Measurements from ENCODE around the gene ESRP2. TPM values are rescaled to one million over a fixed set of nuclear protein-coding genes. Genes with fewer than 3 reads are reported as not detected.

Gene ESRP2
- total and polyA plus RNA-seq, 9 of the 15 experiments (the other 6 are each of a cell fraction or from before 2014, with no cell fraction given), result 0.05 to 0.15 (median 0.07) TPM; not detected in 6

- TF ChIP-seq BCLAF1 (IDR thresholded peaks at IDR 0.05; ENCODE audit: borderline replicate concordance in 1 of 2, control insufficient read depth in 1 of 2, low read depth in 2 of 2, low read length in 1 of 2), result no peak
- no peak for TF ChIP-seq MTA1 (IDR thresholded peaks at IDR 0.05; ENCODE audit: borderline replicate concordance)
Measured at GRCh38 chr16:68244903-68245853, 9.3 kb upstream of the ESRP2 start, which contains the start of gene PLA2G15 (continued).

DNA sequence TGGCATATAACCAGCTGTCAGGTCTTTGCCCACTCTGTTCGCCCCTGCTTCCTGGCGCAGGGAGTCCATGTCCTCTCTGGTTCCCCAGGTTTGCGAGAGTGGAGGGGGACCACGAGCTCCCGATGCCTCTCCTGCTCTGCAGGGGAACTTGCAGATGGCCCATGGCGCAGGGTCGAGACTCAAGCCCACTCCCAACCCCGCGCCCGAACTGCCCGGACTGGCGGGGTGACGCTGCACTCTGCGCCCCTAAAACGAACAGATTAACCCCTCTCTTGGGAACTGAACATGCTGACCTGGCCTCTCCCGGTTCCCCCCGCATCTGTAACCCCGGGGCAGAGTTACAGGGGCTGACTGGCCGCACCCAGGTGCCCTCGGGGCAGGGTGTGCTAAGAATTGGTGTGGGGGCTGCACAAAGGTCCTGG, 8.6 kb upstream of the ESRP2 start:
- POLR2A ChIA-PET, result interaction anchor here (1.0 kb wide), 1 partner anchor 21 kb away, joined by 4 read pairs; no protein-coding TSS in a partner anchor
- Histone ChIP-seq H3K79me2 (ENCODE audit: control insufficient read depth, insufficient read depth, low read length) (peaks cover 5% of the 10 kb centered on the region; the same call in 2 of the 3 replicates), H3K4me3 (peak overlapping the region; percentile 88), H3K27ac (ENCODE audit: extremely low read depth, low read depth, low read length) (peak overlapping the region; percentile 4; the same call in 2 of the 3 replicates), H3K9me3 (replicated peaks; ENCODE audit: control insufficient read depth, insufficient read depth, low read depth, low read length) (no peaks in the 10 kb centered on the region), H3K36me3 (ENCODE audit: control insufficient read depth, insufficient read depth, low read length) (no peaks in the 10 kb centered on the region), H4K20me1 (replicated peaks; ENCODE audit: control insufficient read depth, insufficient read depth, low read length) (peaks cover 6% of the 10 kb centered on the region; the same call in 1 of the 2 replicates), H3K9me1 (ENCODE audit: control insufficient read depth, insufficient read depth, low read length) (peaks cover 8% of the 10 kb centered on the region), H3K27me3 (ENCODE audit: control insufficient read depth in 2 of 2, insufficient read depth in 2 of 2, low read length in 2 of 2) (no peaks in the 10 kb centered on the region), H3K9ac (ENCODE audit: insufficient read depth in 1 of 2, low read depth in 2 of 2, low read length in 2 of 2) (peak overlapping the region; percentile 68 to 89), H2AFZ (ENCODE audit: low read depth, low read length) (peak overlapping the region; percentile 95), H3K4me1 (replicated peaks in 1 of 2; ENCODE audit: control insufficient read depth in 2 of 2, insufficient read depth in 2 of 2, low read length in 2 of 2) (peaks cover 26 to 35% of the 10 kb centered on the region in 2 experiments), H3K4me2 (ENCODE audit: insufficient read depth, low read length) (peak overlapping the region; percentile 91)
- CTCF ChIA-PET (ENCODE audit: low intra/inter-chr PET ratio), result interaction anchor here (0.6 kb wide), 1 partner anchor 428 kb away, joined by 3 read pairs; no protein-coding TSS in a partner anchor
- 12% methylated on average over 17 of the region's 20 CpGs for WGBS (ENCODE audit: insufficient coverage, low coverage, missing lambda C conversion rate)
- ATAC-seq (peak; percentile 10), FAIRE-seq (no peak), DNase-seq (ENCODE audit: extremely low read depth in 1 of 4, low spot score in 3 of 4) (peak in 2 of 4 experiments; percentile 32 to 33)
- TF ChIP-seq TGIF2 (CRISPR knock-in tag; IDR thresholded peaks at IDR 0.05) (no peak), SREBF1 (IDR thresholded peaks at IDR 0.05; ENCODE audit: borderline replicate concordance, low read depth, low read length) (0 out of 2 replicates have a peak, but pooled peaks have one; percentile 17)
- TSS peak; percentile 82 for BruUV-seq (replicated peaks)
- in situ Hi-C loops (cut with MboI), result loop anchor here (10.0 kb wide), 1 partner anchor 720 kb away; the partner anchor contains the start of gene RIPOR1
- intact Hi-C loops (cut with micrococcal nuclease), result no loop called here

Measured in K562 (cell line).